H9 (cell line): Measurements from ENCODE around the gene CLDN18. TPM values are rescaled to one million over a fixed set of nuclear protein-coding genes. Genes with fewer than 3 reads are reported as not detected.

ENCODE experiments used
- DNase-seq: peaks from one replicate; pipeline ENCODE4 v3.0.0-alpha.2; 2017
- H2AFZ ChIP-seq: one replicate; pipeline ENCODE4 v1.6.1; 2013; ENCODE audit warnings: mild to moderate bottlenecking, low read length, control low read depth, moderate library complexity
- H2AK5ac ChIP-seq: 2 replicates; pipeline ENCODE4 v1.6.1; 2013; ENCODE audit warnings: low read length, control low read depth, mixed read lengths; ENCODE audit not compliant: insufficient read length
- H2BK120ac ChIP-seq: one replicate; pipeline ENCODE4 v1.6.1; 2013; ENCODE audit warnings: low read depth, mild to moderate bottlenecking, low read length, control low read depth, inconsistent platforms; ENCODE audit not compliant: poor library complexity, severe bottlenecking
- H2BK12ac ChIP-seq: 2 replicates; pipeline ENCODE4 v1.6.1; 2013; ENCODE audit warnings: low read length, control low read depth, mixed read lengths, low read depth; ENCODE audit not compliant: insufficient read length
- H2BK15ac ChIP-seq: 2 replicates; pipeline ENCODE4 v1.6.1; 2013; ENCODE audit warnings: low read depth, low read length, control low read depth
- H2BK20ac ChIP-seq: one replicate; pipeline ENCODE4 v1.6.1; 2013; ENCODE audit warnings: low read depth, mild to moderate bottlenecking, low read length, control low read depth, inconsistent platforms; ENCODE audit not compliant: poor library complexity, severe bottlenecking
- H2BK5ac ChIP-seq: 2 replicates; pipeline ENCODE4 v1.6.1; 2013; ENCODE audit warnings: low read length, control low read depth, mixed read lengths; ENCODE audit not compliant: insufficient read length
- H3K14ac ChIP-seq: 2 replicates; pipeline ENCODE4 v1.6.1; 2013; ENCODE audit warnings: low read length, control low read depth; ENCODE audit not compliant: insufficient read depth
- H3K18ac ChIP-seq: 2 replicates; pipeline ENCODE4 v1.6.1; 2013; ENCODE audit warnings: low read depth, mild to moderate bottlenecking, mixed read lengths, low read length, control low read depth; ENCODE audit not compliant: insufficient read length
- H3K23ac ChIP-seq: 2 replicates; pipeline ENCODE4 v1.6.1; 2013; ENCODE audit warnings: low read length, control low read depth, mixed read lengths, low read depth; ENCODE audit not compliant: insufficient read length
- H3K23me2 ChIP-seq: 2 replicates; pipeline ENCODE4 v1.6.1; 2013; ENCODE audit warnings: low read depth, mild to moderate bottlenecking, mixed read lengths, low read length, control low read depth; ENCODE audit not compliant: insufficient read length, poor library complexity, severe bottlenecking
- H3K27ac ChIP-seq: 2 replicates; pipeline ENCODE4 v1.5.1; 2013; ENCODE audit warnings: low read length, control low read depth, mixed read lengths, low read depth; ENCODE audit not compliant: insufficient read length
- H3K27me3 ChIP-seq: 2 replicates; pipeline ENCODE4 v1.6.1; 2013; ENCODE audit warnings: low read length, control low read depth, inconsistent platforms; ENCODE audit not compliant: insufficient read depth
- H3K4ac ChIP-seq: 2 replicates; pipeline ENCODE4 v1.6.1; 2013; ENCODE audit warnings: low read depth, mild to moderate bottlenecking, control low read depth, inconsistent platforms, low read length, moderate library complexity
- H3K4me1 ChIP-seq: 2 replicates; pipeline ENCODE4 v1.6.1; 2013; ENCODE audit warnings: low read length, control low read depth, inconsistent platforms; ENCODE audit not compliant: insufficient read depth
- H3K4me2 ChIP-seq: 2 replicates; pipeline ENCODE4 v1.6.1; 2013; ENCODE audit warnings: low read length, control low read depth, mixed read lengths; ENCODE audit not compliant: insufficient read length, insufficient read depth
- H3K56ac ChIP-seq: 2 replicates; pipeline ENCODE4 v1.6.1; 2013; ENCODE audit warnings: low read depth, mild to moderate bottlenecking, mixed read lengths, low read length, control low read depth; ENCODE audit not compliant: insufficient read length
- H3K79me1 ChIP-seq: 2 replicates; pipeline ENCODE4 v1.6.1; 2013; ENCODE audit warnings: low read depth, mild to moderate bottlenecking, moderate library complexity, low read length, control low read depth, inconsistent platforms; ENCODE audit not compliant: insufficient read depth, poor library complexity, severe bottlenecking
- H3K79me2 ChIP-seq: 2 replicates; pipeline ENCODE4 v1.6.1; 2013; ENCODE audit warnings: low read length, control low read depth, inconsistent platforms; ENCODE audit not compliant: insufficient read depth
- H3K9ac ChIP-seq: 2 replicates; pipeline ENCODE4 v1.6.1; 2013; ENCODE audit warnings: low read length, control low read depth, mixed read lengths; ENCODE audit not compliant: insufficient read length; ENCODE audit errors: extremely low read depth
- H3K9me3 ChIP-seq: one replicate; pipeline ENCODE4 v1.6.1; 2013; ENCODE audit warnings: low read depth, low read length, inconsistent platforms; ENCODE audit not compliant: control insufficient read depth
- H3T11ph ChIP-seq: one replicate; pipeline ENCODE4 v1.6.1; 2013; ENCODE audit warnings: mild to moderate bottlenecking, low read length, control low read depth, inconsistent platforms
- H4K20me1 ChIP-seq: one replicate; pipeline ENCODE4 v1.6.1; 2013; ENCODE audit not compliant: control insufficient read depth, insufficient read length, insufficient read depth
- H4K5ac ChIP-seq: 2 replicates; pipeline ENCODE4 v1.6.1; 2013; ENCODE audit warnings: low read depth, mild to moderate bottlenecking, mixed read lengths, low read length, control low read depth; ENCODE audit not compliant: insufficient read length
- H4K8ac ChIP-seq: replicated peaks from 2 replicates; pipeline ENCODE4 v1.6.1; 2013; ENCODE audit warnings: low read length, control low read depth, mixed read lengths, low read depth; ENCODE audit not compliant: insufficient read length
- H4K91ac ChIP-seq: 2 replicates; pipeline ENCODE4 v1.6.1; 2013; ENCODE audit warnings: low read depth, mild to moderate bottlenecking, moderate library complexity, mixed read lengths, low read length, control low read depth; ENCODE audit not compliant: insufficient read length
- H3K27ac Mint-ChIP-seq, 3 experiments: 2 replicates in 2 of 3; 3 replicates in 1 of 3; pipeline ENCODE4 v1.8.0; 2020 to 2021; ENCODE audit warnings: mixed read lengths in 3 of 3, mild to moderate bottlenecking in 1 of 3, moderate library complexity in 1 of 3
- H3K27me3 Mint-ChIP-seq: 2 replicates; pipeline ENCODE4 v1.8.0; 2021; ENCODE audit warnings: low read depth, mild to moderate bottlenecking, moderate library complexity, mixed read lengths
- H3K36me3 Mint-ChIP-seq, 3 experiments: 2 replicates in 2 of 3; 3 replicates in 1 of 3; pipeline ENCODE4 v1.8.0; 2020 to 2021; ENCODE audit warnings: low read depth in 3 of 3, mixed read lengths in 3 of 3; ENCODE audit not compliant: insufficient read depth in 1 of 3
- H3K4me1 Mint-ChIP-seq, 2 experiments: 2 replicates each; pipeline ENCODE4 v1.8.0; 2020; ENCODE audit warnings: mixed read lengths in 2 of 2
- H3K4me3 Mint-ChIP-seq, 2 experiments: 2 replicates in 1 of 2; 3 replicates in 1 of 2; pipeline ENCODE4 v1.8.0; 2020 to 2021; ENCODE audit warnings: mild to moderate bottlenecking in 2 of 2, mixed read lengths in 2 of 2, moderate library complexity in 1 of 2
- H3K9me3 Mint-ChIP-seq, 2 experiments: 2 replicates in 1 of 2; 3 replicates in 1 of 2; pipeline ENCODE4 v1.8.0; 2020; ENCODE audit warnings: mild to moderate bottlenecking in 2 of 2, mixed read lengths in 2 of 2, moderate library complexity in 1 of 2
- CTCF ChIP-seq: fragments of 200-600 bp; sonication (generic); conservative IDR thresholded peaks from 3 replicates; pipeline ENCODE4 v1.8.0; 2021; ENCODE audit warnings: antibody characterized with exemption, mild to moderate bottlenecking
- WGBS: extraction: QIAGEN DNeasy Blood & Tissue Kit; methylation state at CpG from one replicate; pipeline ENCODE4 v1.1.7; 2013; ENCODE audit warnings: missing lambda C conversion rate, low lambda C conversion rate, mixed read lengths; ENCODE audit not compliant: insufficient read length; ENCODE audit errors: extremely low coverage; 5-methylcytosine and 5-hydroxymethylcytosine counted together
- total RNA-seq: library from RNA; stranded (reverse); gene quantifications from 2 replicates; pipeline ENCODE4 v1.2.1, GENCODE V29; 2021

Gene CLDN18
- total RNA-seq, 1 experiment from 2014 or later: not detected

GRCh38 chr3:138030734-138031280 is 20.8 kb downstream of the CLDN18 start:
- DNase-seq: no peak
- no peak overlapping the region for H3K18ac ChIP-seq
- H3K4me3 Mint-ChIP-seq: no peak overlapping the region
- H3K23me2 ChIP-seq: no peaks in the 10 kb centered on the region
- H2BK12ac ChIP-seq: no peak overlapping the region
- no peak overlapping the region for H3K9ac ChIP-seq
- no peak overlapping the region for H3K56ac ChIP-seq
- no peaks in the 10 kb centered on the region for H3K79me1 ChIP-seq
- H3K27ac ChIP-seq: no peak overlapping the region
- no peak overlapping the region for H4K91ac ChIP-seq
- no peaks in the 10 kb centered on the region for H3K4me1 Mint-ChIP-seq
- H4K8ac ChIP-seq: no peak overlapping the region
- no peak overlapping the region for H3K27ac Mint-ChIP-seq
- no peaks in the 10 kb centered on the region for H4K20me1 ChIP-seq
- no peak overlapping the region for H2BK120ac ChIP-seq
- no peak for TF ChIP-seq CTCF
- H2BK15ac ChIP-seq: no peak overlapping the region
- H2BK20ac ChIP-seq: no peak overlapping the region
- H3K27me3 Mint-ChIP-seq: no peaks in the 10 kb centered on the region
- H3K4ac ChIP-seq: no peak overlapping the region
- H4K5ac ChIP-seq: no peak overlapping the region
- H2BK5ac ChIP-seq: no peak overlapping the region
- H2AK5ac ChIP-seq: no peak overlapping the region
- H3K9me3 Mint-ChIP-seq: no peaks in the 10 kb centered on the region
- H2AFZ ChIP-seq: no peak overlapping the region
- H3K14ac ChIP-seq: no peak overlapping the region
- no CpG with 5 or more reads among the region's 11 CpGs for WGBS
- H3K23ac ChIP-seq: no peak overlapping the region
- H3K9me3 ChIP-seq: no peaks in the 10 kb centered on the region
- no peaks in the 10 kb centered on the region for H3K79me2 ChIP-seq
- H3K4me2 ChIP-seq: no peak overlapping the region
- no peaks in the 10 kb centered on the region; a peak in 1 of 7 replicates for H3K36me3 Mint-ChIP-seq
- H3K27me3 ChIP-seq: no peaks in the 10 kb centered on the region
- no peak overlapping the region for H3T11ph ChIP-seq
- no peaks in the 10 kb centered on the region for H3K4me1 ChIP-seq
